OCI-LY7 (cell line): ENCODE results near the gene CTNNA3. TPM values are rescaled to one million over a fixed set of nuclear protein-coding genes. Genes with fewer than 3 reads are reported as not detected.

Experiments used
- BruUV-seq: library from RNA; stranded (reverse); fragments of 400-500 nt; replicated peaks from 2 replicates; lab custom pipeline; 2021; lab: Mats Ljungman, UMichigan
- CTCF ChIA-PET: fragments of 300-600 bp; sonication (Branson Sonifier 250); formaldehyde crosslinking; loops from one replicate; lab custom pipeline; 2022; ENCODE audit warnings: antibody characterized with exemption; ENCODE audit not compliant: unreplicated experiment; lab: Charles Lee
- POLR2A ChIA-PET: fragments of 300-600 bp; sonication (Branson Sonifier 250); formaldehyde crosslinking; loops from one replicate; lab custom pipeline; 2022; ENCODE audit warnings: antibody characterized with exemption; lab: Charles Lee
- DNase-seq: peaks from one replicate; pipeline ENCODE4 v3.0.0-alpha.2; 2015; ENCODE audit warnings: low spot score
- H2AFZ ChIP-seq: fragments of 200-600 bp; sonication (generic), shearing (Covaris generic); 2 replicates; pipeline ENCODE4 v1.6.1; 2014; ENCODE audit warnings: mild to moderate bottlenecking, antibody characterized with exemption, low read length, moderate library complexity
- H3K27ac ChIP-seq: fragments of 200-600 bp; sonication (generic); 2 replicates; pipeline ENCODE4 v1.5.1; 2014; ENCODE audit warnings: mixed run types, low read depth, mild to moderate bottlenecking, moderate library complexity, low read length, inconsistent platforms; ENCODE audit not compliant: poor library complexity, severe bottlenecking
- H3K36me3 ChIP-seq: fragments of 200-600 bp; sonication (generic); 2 replicates; pipeline ENCODE4 v1.6.1; 2014; ENCODE audit warnings: mild to moderate bottlenecking, antibody characterized with exemption, low read length, moderate library complexity, mixed read lengths; ENCODE audit not compliant: insufficient read depth
- H3K4me1 ChIP-seq: fragments of 200-600 bp; sonication (generic); 2 replicates; pipeline ENCODE4 v1.5.1; 2014; ENCODE audit warnings: mild to moderate bottlenecking, low read length; ENCODE audit not compliant: insufficient read depth, poor library complexity, severe bottlenecking
- H3K4me2 ChIP-seq: fragments of 200-600 bp; sonication (generic); 2 replicates; pipeline ENCODE4 v1.6.1; 2014; ENCODE audit warnings: mild to moderate bottlenecking, low read length
- H3K4me3 ChIP-seq: fragments of 200-600 bp; sonication (generic); 2 replicates; pipeline ENCODE4 v1.5.1; 2014; ENCODE audit warnings: mild to moderate bottlenecking, low read depth, low read length; ENCODE audit not compliant: poor library complexity, severe bottlenecking
- H3K79me2 ChIP-seq: fragments of 200-600 bp; sonication (generic); 2 replicates; pipeline ENCODE4 v1.6.1; 2016; ENCODE audit warnings: low read depth, mild to moderate bottlenecking, low read length, moderate library complexity, mixed read lengths; ENCODE audit not compliant: insufficient read depth
- H3K9me2 ChIP-seq: fragments of 200-600 bp; sonication (generic); 2 replicates; pipeline ENCODE4 v1.6.1; 2016; ENCODE audit warnings: mild to moderate bottlenecking, low read length, mixed read lengths; ENCODE audit not compliant: insufficient read depth
- H3K9me3 ChIP-seq: fragments of 200-600 bp; sonication (generic); 2 replicates; pipeline ENCODE4 v1.6.1; 2014; ENCODE audit warnings: mild to moderate bottlenecking, mixed run types, low read length, mixed read lengths
- H4K20me1 ChIP-seq: fragments of 200-600 bp; sonication (generic); 2 replicates; pipeline ENCODE4 v1.6.1; 2014; ENCODE audit warnings: mild to moderate bottlenecking, antibody characterized with exemption, low read length, moderate library complexity, mixed read lengths; ENCODE audit not compliant: insufficient read depth
- EZH2phosphoT487 ChIP-seq: fragments of 200-600 bp; sonication (generic); IDR thresholded peaks from 2 replicates; pipeline ENCODE4 v1.6.1; 2018; ENCODE audit warnings: low read depth, borderline replicate concordance, mild to moderate bottlenecking, mixed run types, antibody characterized with exemption, low read length, moderate library complexity, mixed read lengths
- intact Hi-C: fragments of 100-400 bp; cut with micrococcal nuclease; formaldehyde crosslinking; loops from one replicate; pipeline ENCODE4 v1.10.0; 2022; ENCODE audit not compliant: unreplicated experiment
- total RNA-seq, 2 experiments: library from RNA; depleted of rRNA in 1 of 2; stranded (reverse); fragments of >200 nt in 1 of 2; shearing (Covaris generic) in 1 of 2; gene quantifications; 2 replicates each; pipeline ENCODE4 v1.2.3, GENCODE V29; 2014 to 2022
- TF ChIP-seq, protein P1 (sequence below): fragments of 200-600 bp; sonication (generic); conservative IDR thresholded peaks from 2 replicates; pipeline ENCODE4 v1.5.1; 2014; ENCODE audit warnings: mild to moderate bottlenecking, antibody characterized with exemption, low read length, moderate library complexity, mixed read lengths

The CTNNA3 gene
- total RNA-seq, 2 experiments from 2014 or later, result not detected

- Histone ChIP-seq H4K20me1 (no peaks in the 10 kb centered on the region), H3K27ac (no peak overlapping the region), H3K4me3 (no peak overlapping the region), H2AFZ (no peak overlapping the region), H3K36me3 (no peaks in the 10 kb centered on the region), H3K4me2 (no peak overlapping the region), H3K9me2 (no peaks in the 10 kb centered on the region), H3K79me2 (no peaks in the 10 kb centered on the region), H3K4me1 (no peaks in the 10 kb centered on the region), H3K9me3 (no peaks in the 10 kb centered on the region)
- intact Hi-C loops, result no loop called here
- TF ChIP-seq EZH2phosphoT487, result no peak
- TF ChIP-seq, protein P1, sequence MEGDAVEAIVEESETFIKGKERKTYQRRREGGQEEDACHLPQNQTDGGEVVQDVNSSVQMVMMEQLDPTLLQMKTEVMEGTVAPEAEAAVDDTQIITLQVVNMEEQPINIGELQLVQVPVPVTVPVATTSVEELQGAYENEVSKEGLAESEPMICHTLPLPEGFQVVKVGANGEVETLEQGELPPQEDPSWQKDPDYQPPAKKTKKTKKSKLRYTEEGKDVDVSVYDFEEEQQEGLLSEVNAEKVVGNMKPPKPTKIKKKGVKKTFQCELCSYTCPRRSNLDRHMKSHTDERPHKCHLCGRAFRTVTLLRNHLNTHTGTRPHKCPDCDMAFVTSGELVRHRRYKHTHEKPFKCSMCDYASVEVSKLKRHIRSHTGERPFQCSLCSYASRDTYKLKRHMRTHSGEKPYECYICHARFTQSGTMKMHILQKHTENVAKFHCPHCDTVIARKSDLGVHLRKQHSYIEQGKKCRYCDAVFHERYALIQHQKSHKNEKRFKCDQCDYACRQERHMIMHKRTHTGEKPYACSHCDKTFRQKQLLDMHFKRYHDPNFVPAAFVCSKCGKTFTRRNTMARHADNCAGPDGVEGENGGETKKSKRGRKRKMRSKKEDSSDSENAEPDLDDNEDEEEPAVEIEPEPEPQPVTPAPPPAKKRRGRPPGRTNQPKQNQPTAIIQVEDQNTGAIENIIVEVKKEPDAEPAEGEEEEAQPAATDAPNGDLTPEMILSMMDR, result no peak
- DNase-seq, result no peak
- no TSS peak for BruUV-seq
- ChIA-PET CTCF (no interaction called here), POLR2A (no interaction called here)
Observed at GRCh38 chr10:66996996-66997395, 699.0 kb downstream of the CTNNA3 start.

DNA sequence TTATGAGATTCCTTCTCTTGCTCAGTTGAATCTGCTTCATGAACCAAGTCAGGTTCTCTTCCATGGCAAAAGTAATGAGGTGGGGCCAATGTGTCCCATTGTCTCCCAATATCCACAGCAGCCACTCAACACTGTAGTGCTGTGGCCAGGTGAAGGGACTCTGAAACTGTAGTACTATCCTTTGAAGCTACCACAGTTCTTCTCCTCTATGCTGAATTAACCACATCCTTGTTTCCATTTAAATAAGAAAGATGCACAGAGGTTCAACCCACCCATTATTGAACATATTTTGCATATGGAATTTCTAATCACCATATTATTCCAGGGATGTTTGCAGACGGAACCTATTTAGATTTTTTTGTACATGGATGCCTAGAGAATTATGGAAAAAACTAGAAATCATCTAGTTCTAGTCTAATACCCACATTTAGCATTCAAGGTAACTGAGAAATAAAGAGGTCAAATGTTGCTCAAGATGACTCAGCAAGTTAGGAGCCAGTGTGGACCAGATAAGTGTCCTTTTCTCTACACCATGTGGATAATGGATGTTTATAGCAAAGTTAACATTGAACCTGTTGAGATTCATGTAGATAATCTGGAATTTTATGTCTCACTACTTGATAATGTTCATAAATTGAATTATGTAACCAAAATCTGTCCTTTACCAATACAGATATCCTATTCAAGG, 705.7 kb downstream of the CTNNA3 start:
- H3K4me3 ChIP-seq, result no peak overlapping the region
- TF ChIP-seq, protein P1, result no peak
- TF ChIP-seq EZH2phosphoT487, result no peak
- DNase-seq, result no peak
- BruUV-seq, result no TSS peak
- no peaks in the 10 kb centered on the region for H3K9me2 ChIP-seq
- no peak overlapping the region for H3K27ac ChIP-seq
- no peaks in the 10 kb centered on the region for H3K4me1 ChIP-seq
- intact Hi-C loops, result no loop called here
- no peak overlapping the region for H3K4me2 ChIP-seq
- ChIA-PET POLR2A (no interaction called here), CTCF (no interaction called here)
- H3K36me3 ChIP-seq, result no peaks in the 10 kb centered on the region
- no peaks in the 10 kb centered on the region for H4K20me1 ChIP-seq
- H3K79me2 ChIP-seq, result no peaks in the 10 kb centered on the region
- no peaks in the 10 kb centered on the region for H3K9me3 ChIP-seq
- no peak overlapping the region for H2AFZ ChIP-seq

DNA sequence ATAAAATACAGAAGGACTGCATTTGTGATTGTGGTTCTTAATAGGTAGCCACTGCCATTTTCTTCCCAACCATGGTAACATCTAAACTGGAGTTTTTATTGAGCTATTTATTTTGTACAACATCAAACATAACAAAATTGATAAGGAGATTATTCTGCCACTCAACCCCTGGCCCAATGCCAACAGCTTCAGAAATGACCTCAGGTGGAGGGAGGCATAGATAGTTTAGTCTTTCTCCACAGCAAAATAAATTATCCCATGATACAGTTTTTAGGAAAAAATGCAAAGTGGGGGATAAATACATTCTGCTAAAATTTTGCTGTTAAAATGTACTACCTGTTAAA, 712.5 kb downstream of the CTNNA3 start:
- POLR2A ChIA-PET, result interaction anchor here (0.9 kb wide), 1 partner anchor 12 kb away, joined by 3 read pairs; no protein-coding TSS in a partner anchor
- no peak overlapping the region for H3K27ac ChIP-seq

More for the DNA sequence above, 712.5 kb downstream of the CTNNA3 start:
- Histone ChIP-seq H3K36me3 (no peaks in the 10 kb centered on the region), H3K4me2 (no peak overlapping the region), H2AFZ (no peak overlapping the region), H3K79me2 (no peaks in the 10 kb centered on the region), H3K4me1 (no peaks in the 10 kb centered on the region), H3K4me3 (no peak overlapping the region), H4K20me1 (no peaks in the 10 kb centered on the region), H3K9me3 (no peaks in the 10 kb centered on the region), H3K9me2 (no peaks in the 10 kb centered on the region)
- TF ChIP-seq EZH2phosphoT487, result no peak
- TF ChIP-seq, protein P1, result no peak
- CTCF ChIA-PET, result no interaction called here
- intact Hi-C loops, result no loop called here
- no TSS peak for BruUV-seq
- DNase-seq, result no peak
